HG03457 (cell line): ENCODE data around the gene MAB21L4.

Experiments
- ATAC-seq: cut with Tn5 transposase; IDR thresholded peaks from one replicate; pipeline ENCODE4 v1.9.1; 2021; ENCODE audit warnings: moderate number of reproducible peaks; ENCODE audit not compliant: unreplicated experiment

The MAB21L4 gene

GRCh38 chr2:240895656-240896388, at the start of gene MAB21L4:
MAB21L4 (minus strand) TSS chr2:240896156; CDS start chr2:240895997, 159 bp downstream.
- no peak for ATAC-seq

GRCh38 chr2:240936106-240936505, 40.1 kb upstream of the MAB21L4 start:
- no peak for ATAC-seq

GRCh38 chr2:240935103-240935876, 39.3 kb upstream of the MAB21L4 start:
- ATAC-seq: no peak

GRCh38 chr2:240934701-240935102, 38.7 kb upstream of the MAB21L4 start:
- no peak for ATAC-seq

- ATAC-seq: no peak
These were observed 38.2 kb upstream of the MAB21L4 start for GRCh38 chr2:240933966-240934700.

- no peak for ATAC-seq
These were observed 37.4 kb upstream of the MAB21L4 start for GRCh38 chr2:240933048-240933965.

GRCh38 chr2:240932724-240933047, 36.7 kb upstream of the MAB21L4 start:
- ATAC-seq: no peak

- no peak for ATAC-seq
These were observed 36.2 kb upstream of the MAB21L4 start for GRCh38 chr2:240932001-240932723.

GRCh38 chr2:240931319-240931949, 35.5 kb upstream of the MAB21L4 start:
- no peak for ATAC-seq

- no peak for ATAC-seq
These were observed 34.8 kb upstream of the MAB21L4 start for GRCh38 chr2:240930631-240931318.

GRCh38 chr2:240930096-240930630, 34.2 kb upstream of the MAB21L4 start:
- no peak for ATAC-seq

GRCh38 chr2:240929364-240930095, 33.6 kb upstream of the MAB21L4 start:
- no peak for ATAC-seq

GRCh38 chr2:240928476-240929363, 32.8 kb upstream of the MAB21L4 start:
- ATAC-seq: no peak

- no peak for ATAC-seq
These were observed 31.4 kb upstream of the MAB21L4 start for GRCh38 chr2:240927390-240927781.

- ATAC-seq: no peak
These were observed 30.8 kb upstream of the MAB21L4 start for GRCh38 chr2:240926516-240927389.
